HG03442 (cell line): ENCODE data around the gene DYNLT5.

Experiments
- ATAC-seq: cut with Tn5 transposase; IDR thresholded peaks from one replicate; pipeline ENCODE4 v1.9.1; 2021; ENCODE audit warnings: mild to moderate bottlenecking, moderate library complexity; ENCODE audit not compliant: unreplicated experiment

The DYNLT5 gene

DNA sequence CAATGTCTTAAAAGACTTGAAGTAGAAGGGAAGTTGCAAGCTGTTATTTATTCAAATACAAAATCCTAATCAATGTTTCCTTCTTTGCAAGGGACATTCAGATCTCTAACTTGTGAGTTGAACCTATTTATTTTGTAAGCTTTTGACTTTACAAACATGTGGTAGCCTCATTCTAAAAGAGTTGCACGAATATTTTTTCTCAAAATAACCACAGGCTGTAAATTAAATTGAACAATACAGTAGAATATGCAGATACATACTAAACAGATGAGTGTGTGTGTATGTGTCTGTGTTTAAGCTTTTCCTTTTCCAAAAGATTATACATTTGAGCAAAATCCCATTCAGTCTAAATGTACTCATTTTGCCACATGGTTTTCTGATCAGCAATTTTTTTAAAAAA lies 4.8 kb upstream of the DYNLT5 start:
- ATAC-seq = no peak

GRCh38 chr1:66750577-66750976 lies 1.7 kb upstream of the DYNLT5 start:
- ATAC-seq = no peak

GRCh38 chr1:66751160-66751559 lies 1.1 kb upstream of the DYNLT5 start:
- no peak for ATAC-seq

GRCh38 chr1:66752671-66753371 lies 562 bp downstream of the DYNLT5 start:
- peak; percentile 15 for ATAC-seq

DNA sequence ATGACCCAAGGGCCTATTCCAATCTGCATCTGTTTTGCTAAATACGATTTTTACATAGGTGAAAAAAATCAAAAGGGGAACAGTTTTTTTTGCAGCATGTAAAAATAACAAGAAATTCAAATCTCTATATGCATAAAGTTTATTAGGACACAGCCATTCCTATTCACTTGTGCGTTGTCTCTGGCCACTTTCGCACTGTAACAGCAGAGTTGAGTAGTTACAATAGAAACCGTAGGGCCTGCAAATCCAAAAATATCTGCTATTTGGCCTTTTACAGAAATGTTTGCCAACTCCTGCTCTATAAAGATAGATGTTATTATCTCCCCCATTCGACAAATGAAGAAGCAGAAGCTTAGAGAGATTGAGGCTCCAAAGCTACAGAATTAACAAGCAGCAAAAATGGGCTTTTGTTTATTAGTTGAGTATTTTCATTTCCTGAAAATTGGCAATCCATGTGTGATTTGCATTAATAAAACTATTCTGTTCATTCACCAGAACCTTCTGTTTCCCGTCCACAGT lies 5.5 kb downstream of the DYNLT5 start:
- no peak for ATAC-seq

GRCh38 chr1:66758241-66758755 lies 6.0 kb downstream of the DYNLT5 start:
- ATAC-seq = peak; percentile 100

GRCh38 chr1:66760506-66760905 lies 8.2 kb downstream of the DYNLT5 start:
- ATAC-seq = no peak

DNA sequence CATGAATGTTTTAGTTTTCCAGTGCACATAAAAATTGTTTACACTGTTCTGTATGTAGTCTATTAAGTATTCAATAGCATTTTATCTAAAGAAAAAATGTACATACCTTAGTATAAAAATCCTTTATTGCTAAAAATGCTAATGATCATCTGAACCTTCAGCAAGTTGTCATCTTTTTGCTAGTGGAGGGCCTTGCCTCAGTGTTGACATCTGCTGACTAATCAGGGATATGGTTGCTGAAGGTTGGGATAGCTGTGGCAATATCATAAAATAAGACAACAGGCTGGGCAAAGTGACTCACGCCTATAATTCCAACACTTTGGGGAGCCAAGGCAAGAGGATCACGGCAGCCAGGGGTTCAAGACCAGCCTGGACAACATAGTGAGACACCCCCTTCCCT lies 9.0 kb downstream of the DYNLT5 start:
- ATAC-seq = no peak

- peak; percentile 82 for ATAC-seq
Measured at GRCh38 chr1:66764994-66765578, 12.8 kb downstream of the DYNLT5 start.

- ATAC-seq = no peak
Measured at GRCh38 chr1:66767626-66768025, 15.4 kb downstream of the DYNLT5 start.

GRCh38 chr1:66768965-66769364 lies 16.7 kb downstream of the DYNLT5 start:
- ATAC-seq = no peak

DNA sequence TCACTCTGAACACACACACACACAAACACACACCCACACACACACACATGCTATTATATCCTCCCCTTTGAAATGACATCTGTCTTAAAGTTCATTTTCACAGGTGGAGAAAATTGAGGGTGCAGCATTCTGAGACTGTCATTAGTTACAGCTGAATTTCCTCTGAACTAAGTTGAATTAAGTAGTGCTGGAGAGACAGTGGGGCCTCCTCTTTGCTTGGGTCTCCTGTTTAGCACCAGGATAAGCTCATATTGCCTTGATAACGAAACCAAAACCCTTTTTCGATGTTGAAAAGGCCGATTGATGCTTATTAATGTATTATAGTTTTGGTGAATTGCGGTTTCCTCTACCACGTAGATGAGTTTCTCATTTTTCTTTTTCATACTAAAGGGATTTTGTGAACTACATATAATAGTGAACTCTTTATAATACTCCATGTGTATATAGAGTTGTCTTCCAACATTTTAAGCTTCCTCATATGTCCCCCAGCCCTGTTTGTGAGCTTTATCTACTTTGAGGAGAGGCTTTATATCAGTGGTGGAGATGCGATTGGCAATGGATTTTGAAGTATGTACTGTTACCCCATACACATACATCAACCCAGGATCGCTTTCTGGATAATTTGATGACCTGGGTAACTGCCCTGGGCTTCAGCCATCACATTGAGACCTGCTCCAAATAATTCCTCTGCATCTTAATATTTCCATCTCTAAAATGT lies 17.4 kb downstream of the DYNLT5 start:
- no peak for ATAC-seq

GRCh38 chr1:66770240-66770639 lies 18.0 kb downstream of the DYNLT5 start:
- no peak for ATAC-seq

- no peak for ATAC-seq
Measured at GRCh38 chr1:66770694-66771093, 18.4 kb downstream of the DYNLT5 start.

- no peak for ATAC-seq
Measured at GRCh38 chr1:66773227-66773626, 21.0 kb downstream of the DYNLT5 start.

- ATAC-seq = no peak
Measured at GRCh38 chr1:66774438-66774837, 22.2 kb downstream of the DYNLT5 start.

DNA sequence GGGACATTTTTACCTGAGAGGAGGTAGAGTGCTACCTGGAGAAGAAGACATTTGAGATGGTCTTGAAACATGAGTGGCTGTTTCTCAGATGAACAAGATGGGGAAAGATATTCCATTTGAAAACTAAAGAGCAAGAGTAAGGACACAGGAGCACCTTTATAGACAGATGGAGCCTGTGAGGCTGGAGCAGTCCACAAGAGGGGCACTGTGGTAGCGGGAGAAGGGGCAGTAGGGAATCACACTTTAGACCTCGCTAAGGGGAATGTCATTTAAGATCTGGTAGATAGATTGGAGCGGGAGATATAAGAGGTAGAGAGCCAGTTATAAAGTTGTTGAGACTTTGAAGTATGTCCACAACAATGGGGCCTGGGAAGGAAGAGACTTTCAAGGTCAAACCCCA lies 23.4 kb downstream of the DYNLT5 start:
- ATAC-seq = no peak

DNA sequence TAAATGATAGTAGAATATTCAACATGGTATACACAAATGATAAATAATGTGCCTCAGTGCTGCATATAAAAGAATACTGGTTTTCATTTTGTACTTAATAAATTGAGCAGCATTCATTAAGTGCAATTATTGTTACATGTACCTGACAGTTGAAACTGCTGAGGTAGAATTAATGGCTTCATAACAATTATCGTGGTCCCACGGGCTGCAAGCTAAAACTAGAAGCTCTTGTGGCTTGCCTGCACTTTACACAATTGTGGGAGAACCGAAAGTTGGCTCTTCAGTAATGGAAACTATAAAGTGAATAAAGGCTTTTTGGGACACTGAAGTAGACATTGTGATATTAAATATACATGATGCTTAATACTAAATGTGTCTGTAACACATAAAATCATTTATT lies 25.6 kb downstream of the DYNLT5 start:
- ATAC-seq = no peak

DNA sequence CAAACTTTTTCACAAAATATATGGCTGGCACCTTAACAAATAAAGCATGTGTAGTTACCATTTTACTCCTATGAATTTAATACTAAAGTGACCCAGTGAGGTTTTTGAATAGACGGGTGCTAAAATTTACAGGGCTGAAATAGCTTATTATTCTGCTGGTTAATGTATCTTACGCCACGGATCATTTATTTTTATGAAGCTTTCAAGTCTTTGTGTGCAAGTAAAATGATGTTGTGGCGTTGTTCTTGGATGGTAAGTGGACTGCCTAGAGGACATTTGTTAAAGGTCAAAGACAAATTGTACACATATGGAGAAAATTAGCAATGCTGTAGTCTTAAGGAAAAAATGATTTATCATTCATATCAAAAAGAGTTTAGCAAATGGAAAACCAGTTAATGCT lies 26.0 kb downstream of the DYNLT5 start:
- ATAC-seq = no peak

- no peak for ATAC-seq
Measured at GRCh38 chr1:66778969-66779368, 26.7 kb downstream of the DYNLT5 start.

DNA sequence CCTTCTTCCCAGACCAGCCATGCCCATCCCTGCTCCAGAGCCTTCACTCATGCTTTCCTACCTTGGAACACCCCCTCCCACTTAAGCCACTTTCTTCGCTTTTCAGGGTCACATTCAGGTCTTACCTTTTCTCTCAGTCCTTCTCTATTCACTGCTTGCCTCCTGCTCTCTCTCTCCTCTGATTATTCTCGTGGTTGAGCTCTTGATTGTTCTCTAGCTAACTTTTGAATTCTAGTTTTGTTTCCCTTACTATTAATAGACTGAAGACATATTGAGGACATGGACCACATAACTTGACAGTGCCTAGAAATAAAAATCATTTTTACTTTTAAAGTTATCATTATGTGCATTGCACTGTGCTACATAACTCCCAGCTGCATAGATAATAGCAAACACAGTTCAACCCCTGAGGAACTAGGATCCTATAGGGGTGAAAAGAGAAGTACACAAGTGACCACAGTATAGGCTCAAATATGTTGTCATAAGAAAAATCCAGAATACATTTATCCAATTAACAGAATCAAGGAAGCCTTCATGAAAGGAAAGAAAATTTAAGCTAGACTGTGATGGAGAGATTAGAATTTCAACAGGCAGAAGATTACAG lies 27.3 kb downstream of the DYNLT5 start:
- no peak for ATAC-seq
